Measurements from ENCODE around the gene CARF. TPM values are rescaled to one million over a fixed set of nuclear protein-coding genes. Genes with fewer than 3 reads are reported as not detected.
A peak's percentile ranks its signal among the peaks of the same experiment; 100 is the strongest.
"Not testable (repeated sequence)": the region's sequence is repeated elsewhere in the genome, so short reads cannot be mapped to it uniquely, and the experiment has no call there.

The CARF gene
- 2.4 and 3.4 TPM in 2 replicates for total RNA-seq

- DNase-seq (ENCODE audit: low read depth in 2 of 2): peak; percentile 92 to 96
These were observed at the start of gene CARF, which contains the start of gene WDR12 for GRCh38 chr2:202911512-202912341. CARF (plus strand) TSS chr2:202912275; CDS start chr2:202941903, 29,628 bp downstream. WDR12 (minus strand) TSS chr2:202911673; CDS start chr2:202911476, 197 bp downstream.

DNA sequence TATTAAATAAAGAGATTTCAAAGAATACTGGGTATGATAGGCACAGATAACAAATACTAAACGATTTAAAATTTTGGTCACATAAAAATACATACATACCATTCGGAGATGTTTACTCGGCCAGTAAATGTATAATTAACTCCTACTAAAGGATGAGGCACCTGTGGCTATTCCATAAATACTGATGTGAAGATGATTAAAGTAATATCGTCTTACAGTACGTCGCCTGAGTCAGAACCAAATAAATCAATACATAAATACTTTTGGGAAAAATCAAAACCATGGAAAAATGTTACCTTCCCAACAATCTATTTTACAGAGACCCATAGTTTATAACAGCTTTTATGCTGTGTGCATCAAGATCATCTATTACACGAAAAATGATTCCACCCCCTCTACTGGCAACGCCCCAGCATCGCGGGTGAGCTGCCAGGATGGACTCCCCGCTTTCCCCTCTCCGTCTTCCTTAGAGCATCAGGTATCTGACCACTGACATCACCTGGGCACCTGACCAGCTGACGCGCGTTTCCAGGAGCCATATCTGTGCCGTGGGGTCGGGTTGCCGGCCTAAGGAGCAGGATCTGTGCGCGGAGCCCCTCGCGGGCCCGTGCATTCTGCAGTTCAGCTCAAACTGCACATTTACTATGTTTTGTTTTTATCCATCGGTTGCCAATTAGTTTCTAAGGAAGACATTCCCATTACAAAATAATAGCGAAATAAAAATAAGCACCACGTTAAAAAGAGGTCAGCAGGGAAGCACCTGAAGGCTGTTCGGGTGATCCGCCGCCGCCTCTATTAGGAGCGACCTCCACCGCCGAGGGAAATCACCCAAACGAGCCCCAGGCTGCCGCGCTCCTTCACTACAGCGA lies 41.4 kb upstream of the CARF start:
- peak; percentile 30 to 66 for DNase-seq (ENCODE audit: low read depth in 2 of 2)

- peak; percentile 11 to 49 for DNase-seq (ENCODE audit: low read depth in 2 of 2)
These were observed 40.6 kb upstream of the CARF start, which contains the start of gene ICA1L for GRCh38 chr2:202871300-202872141. ICA1L (minus strand) TSS chr2:202871766; CDS start chr2:202829009, 42,757 bp downstream.

GRCh38 chr2:202877699-202878098 lies 34.4 kb upstream of the CARF start:
- DNase-seq (ENCODE audit: low read depth in 2 of 2): no peak

DNA sequence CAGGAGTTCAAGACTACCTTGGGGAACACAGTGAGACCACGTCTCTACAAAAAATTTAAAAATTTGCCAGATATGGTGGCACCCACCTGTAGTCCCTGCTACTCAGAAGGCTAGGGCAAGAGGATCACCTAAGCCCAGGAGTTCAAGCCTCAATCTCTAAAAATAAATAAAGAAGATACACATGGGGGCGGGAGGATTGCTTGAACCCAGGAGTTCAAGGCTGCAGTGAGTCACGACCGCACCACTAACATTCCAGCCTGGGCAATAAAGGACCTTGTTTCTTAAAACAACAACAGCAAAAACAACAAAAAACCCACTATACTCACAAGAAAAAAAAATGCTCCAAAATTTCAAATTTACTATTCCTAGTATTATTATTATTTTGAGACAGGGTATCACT lies 30.5 kb upstream of the CARF start:
- DNase-seq (ENCODE audit: low read depth in 2 of 2): no peak

GRCh38 chr2:202883987-202884675 lies 27.9 kb upstream of the CARF start:
- peak in 1 of 2 donors; percentile 12 for DNase-seq (ENCODE audit: low read depth in 2 of 2)

GRCh38 chr2:202885190-202885589 lies 26.9 kb upstream of the CARF start:
- DNase-seq (ENCODE audit: low read depth in 2 of 2): no peak

GRCh38 chr2:202905507-202905906 lies 6.6 kb upstream of the CARF start:
- not testable (repeated sequence) for DNase-seq (ENCODE audit: low read depth in 2 of 2)

- no peak for DNase-seq (ENCODE audit: low read depth in 2 of 2)
These were observed 3.9 kb upstream of the CARF start for GRCh38 chr2:202908186-202908585.

GRCh38 chr2:202909394-202910192 lies 2.5 kb upstream of the CARF start:
- no peak for DNase-seq (ENCODE audit: low read depth in 2 of 2)

- DNase-seq (ENCODE audit: low read depth in 2 of 2): not testable (repeated sequence)
These were observed 1.8 kb upstream of the CARF start for GRCh38 chr2:202910250-202910649.

- DNase-seq (ENCODE audit: low read depth in 2 of 2): no peak
These were observed 1.4 kb upstream of the CARF start for GRCh38 chr2:202910698-202911097.

DNA sequence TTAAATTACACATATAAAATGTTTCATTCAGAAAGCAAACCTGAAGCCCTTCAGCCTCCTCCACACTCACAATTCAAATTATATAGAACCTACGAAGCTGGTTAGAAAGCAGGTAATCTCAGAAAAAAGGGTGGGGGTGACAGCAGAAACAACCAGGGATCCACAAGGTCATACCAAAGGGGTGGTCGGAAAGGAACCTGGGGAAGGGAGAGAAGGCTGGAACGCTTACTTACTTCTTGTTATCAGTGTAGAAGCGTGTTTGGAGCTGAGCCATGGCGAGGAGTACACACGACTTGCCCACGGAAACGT lies 918 bp upstream of the CARF start:
- no peak for DNase-seq (ENCODE audit: low read depth in 2 of 2)

GRCh38 chr2:202912342-202913201 lies 497 bp downstream of the CARF start:
- not testable (repeated sequence) for DNase-seq (ENCODE audit: low read depth in 2 of 2)

GRCh38 chr2:202918860-202919259 lies 6.8 kb downstream of the CARF start:
- no peak for DNase-seq (ENCODE audit: low read depth in 2 of 2)

GRCh38 chr2:202932425-202933138 lies 20.5 kb downstream of the CARF start:
- no peak for DNase-seq (ENCODE audit: low read depth in 2 of 2)

GRCh38 chr2:202933139-202933510 lies 21.1 kb downstream of the CARF start:
- DNase-seq (ENCODE audit: low read depth in 2 of 2): no peak

GRCh38 chr2:202933958-202934357 lies 21.9 kb downstream of the CARF start:
- no peak for DNase-seq (ENCODE audit: low read depth in 2 of 2)

All from dermis microvascular lymphatic vessel endothelial cell (primary cell).